ENCODE measurements around the gene ZNF578. TPM values are rescaled to one million over a fixed set of nuclear protein-coding genes. Genes with fewer than 3 reads are reported as not detected.

The ZNF578 gene
- total RNA-seq (2022) (not detected in 2 replicates), Bru-seq, nascent RNA (percentile 9 among the genes with signal in this experiment), BruChase-seq, experiment 1, labeled RNA remaining after a 2-hour chase (percentile 2 among the genes with signal in this experiment), BruChase-seq, experiment 2, labeled RNA remaining after a 6-hour chase (percentile 7 among the genes with signal in this experiment)
- long read RNA-seq, result 0 reads

GRCh38 chr19:52453324-52454094, at the start of gene ZNF578:
ZNF578 (plus strand) TSS chr19:52453553; CDS start chr19:52501846, 48,293 bp downstream.
- peaks cover 77% of the 10 kb centered on the region for H3K9me3 Mint-ChIP-seq (ENCODE audit: unreplicated experiment)
- POLR2A ChIA-PET, result no interaction called here
- H3K4me3 Mint-ChIP-seq (ENCODE audit: unreplicated experiment), result no peak within 1 kb of the TSS
- no peak for TF ChIP-seq CTCF (IDR thresholded peaks at IDR 0.05; ENCODE audit: insufficient read depth in 1 of 2, low read depth in 1 of 2, low read length in 1 of 2, severe bottlenecking in 1 of 2, unreplicated experiment in 1 of 2)
- no peaks in the 10 kb centered on the region for H3K27me3 ChIP-seq (replicated peaks; ENCODE audit: control insufficient read depth, insufficient read depth, low read length)
- H3K4me1 ChIP-seq, result no peaks in the 10 kb centered on the region
- H3K27ac Mint-ChIP-seq (ENCODE audit: unreplicated experiment), result no peak within 1 kb of the TSS
- intact Hi-C loops (cut with micrococcal nuclease; ENCODE audit: unreplicated experiment), result no loop called here
- no peak for DNase-seq
- no TSS peak for BruUV-seq (replicated peaks)
- H3K27me3 Mint-ChIP-seq (ENCODE audit: insufficient read depth, unreplicated experiment), result no peaks in the 10 kb centered on the region
- no peaks in the 10 kb centered on the region for H3K36me3 ChIP-seq (ENCODE audit: control insufficient read depth, insufficient read depth, low read length)
- CTCF ChIA-PET, result no interaction called here
- no peaks in the 10 kb centered on the region for H3K4me1 Mint-ChIP-seq (ENCODE audit: low read depth, unreplicated experiment)
- H3K4me3 ChIP-seq (ENCODE audit: low read depth, low read length), result no peak within 1 kb of the TSS
- peaks cover 37% of the 10 kb centered on the region for H3K9me3 ChIP-seq
- H3K36me3 Mint-ChIP-seq (ENCODE audit: insufficient read depth, unreplicated experiment), result no peaks in the 10 kb centered on the region

- ChIA-PET CTCF (no interaction called here), POLR2A (no interaction called here)
- intact Hi-C loops (cut with micrococcal nuclease; ENCODE audit: unreplicated experiment), result no loop called here
- Histone ChIP-seq H3K27me3 (replicated peaks; ENCODE audit: control insufficient read depth, insufficient read depth, low read length) (no peaks in the 10 kb centered on the region), H3K36me3 (ENCODE audit: control insufficient read depth, insufficient read depth, low read length) (no peaks in the 10 kb centered on the region), H3K4me1 (no peaks in the 10 kb centered on the region), H3K4me3 (ENCODE audit: low read depth, low read length) (no peak overlapping the region), H3K9me3 (peaks cover 32% of the 10 kb centered on the region)
- no peak overlapping the region for H3K4me3 Mint-ChIP-seq (ENCODE audit: unreplicated experiment)
- no peaks in the 10 kb centered on the region for H3K27me3 Mint-ChIP-seq (ENCODE audit: insufficient read depth, unreplicated experiment)
- peaks cover 42% of the 10 kb centered on the region for H3K9me3 Mint-ChIP-seq (ENCODE audit: unreplicated experiment)
- no peak for TF ChIP-seq CTCF (IDR thresholded peaks at IDR 0.05; ENCODE audit: insufficient read depth in 1 of 2, low read depth in 1 of 2, low read length in 1 of 2, severe bottlenecking in 1 of 2, unreplicated experiment in 1 of 2)
- no peaks in the 10 kb centered on the region for H3K4me1 Mint-ChIP-seq (ENCODE audit: low read depth, unreplicated experiment)
- DNase-seq, result no peak
- H3K27ac Mint-ChIP-seq (ENCODE audit: unreplicated experiment), result no peak overlapping the region
- BruUV-seq (replicated peaks), result no TSS peak
- H3K36me3 Mint-ChIP-seq (ENCODE audit: insufficient read depth, unreplicated experiment), result peaks cover 5% of the 10 kb centered on the region
These were observed 43.1 kb upstream of the ZNF578 start for GRCh38 chr19:52410276-52410675.

GRCh38 chr19:52415711-52416110, 37.6 kb upstream of the ZNF578 start:
- no peaks in the 10 kb centered on the region for H3K36me3 Mint-ChIP-seq (ENCODE audit: insufficient read depth, unreplicated experiment)
- H3K27ac Mint-ChIP-seq (ENCODE audit: unreplicated experiment), result no peak overlapping the region
- Histone ChIP-seq H3K4me1 (no peaks in the 10 kb centered on the region), H3K27me3 (replicated peaks; ENCODE audit: control insufficient read depth, insufficient read depth, low read length) (no peaks in the 10 kb centered on the region), H3K36me3 (ENCODE audit: control insufficient read depth, insufficient read depth, low read length) (no peaks in the 10 kb centered on the region), H3K9me3 (peaks cover 42% of the 10 kb centered on the region), H3K4me3 (ENCODE audit: low read depth, low read length) (no peak overlapping the region)
- ChIA-PET POLR2A (no interaction called here), CTCF (no interaction called here)
- peaks cover 31% of the 10 kb centered on the region for H3K9me3 Mint-ChIP-seq (ENCODE audit: unreplicated experiment)
- no peaks in the 10 kb centered on the region for H3K4me1 Mint-ChIP-seq (ENCODE audit: low read depth, unreplicated experiment)
- no peaks in the 10 kb centered on the region for H3K27me3 Mint-ChIP-seq (ENCODE audit: insufficient read depth, unreplicated experiment)
- no peak overlapping the region for H3K4me3 Mint-ChIP-seq (ENCODE audit: unreplicated experiment)
- BruUV-seq (replicated peaks), result no TSS peak
- no peak for TF ChIP-seq CTCF (IDR thresholded peaks at IDR 0.05; ENCODE audit: insufficient read depth in 1 of 2, low read depth in 1 of 2, low read length in 1 of 2, severe bottlenecking in 1 of 2, unreplicated experiment in 1 of 2)
- DNase-seq, result no peak
- intact Hi-C loops (cut with micrococcal nuclease; ENCODE audit: unreplicated experiment), result no loop called here

Measured in Caco-2 (cell line).